PC-3 (cell line): Measurements from ENCODE around the gene PCK2.

Source experiments
- EZH2 ChIP-seq: fragments of 300-600 bp; sonication (generic); IDR thresholded peaks from one replicate; pipeline ENCODE4 v1.6.1; 2017; ENCODE audit warnings: antibody characterized with exemption, mild to moderate bottlenecking, low read length; ENCODE audit not compliant: unreplicated experiment
- TF ChIP-seq, protein P1 (sequence below): fragments of 300-600 bp; sonication (generic); conservative IDR thresholded peaks from 2 replicates; pipeline ENCODE4 v1.5.1; 2017; ENCODE audit warnings: antibody characterized with exemption, low read depth, mild to moderate bottlenecking, low read length

DNA sequence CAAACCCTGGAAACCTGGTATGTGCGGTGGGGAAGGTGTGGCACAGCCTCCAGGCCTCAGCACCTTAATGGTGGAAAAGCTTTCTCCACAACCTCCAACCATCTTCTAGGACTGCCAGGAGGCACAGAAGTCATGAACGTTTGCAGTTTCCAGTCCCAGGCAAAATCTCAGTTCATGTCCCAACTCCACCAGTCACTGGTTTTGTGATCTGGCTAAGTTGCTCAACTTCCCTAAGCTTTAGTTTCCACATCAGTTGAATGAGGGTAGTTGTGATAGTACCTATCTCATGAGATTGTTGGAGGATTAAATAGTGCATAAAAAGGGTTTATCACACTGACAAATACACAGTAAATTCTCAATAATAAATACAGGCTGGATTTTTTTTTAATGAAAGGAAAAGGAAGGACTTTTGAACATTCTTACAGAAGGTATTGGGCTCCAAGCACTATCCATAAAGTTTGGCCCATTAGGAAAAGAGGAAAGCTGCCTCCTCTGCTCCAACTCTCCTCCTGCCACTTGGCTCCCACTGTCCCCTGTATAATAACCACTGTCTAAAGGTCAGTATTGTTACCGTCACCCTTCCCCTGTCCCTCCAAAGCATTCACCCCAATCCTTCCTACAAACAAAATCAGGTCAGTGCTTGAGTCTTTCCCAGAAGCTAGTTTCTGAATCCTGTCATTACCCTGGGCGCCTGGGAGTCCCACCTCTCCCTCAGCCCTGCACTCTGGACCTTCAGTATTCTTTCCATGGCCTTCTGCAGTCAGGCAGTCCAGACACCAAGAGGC lies 6.3 kb downstream of the PCK2 start:
- TF ChIP-seq, protein P1, sequence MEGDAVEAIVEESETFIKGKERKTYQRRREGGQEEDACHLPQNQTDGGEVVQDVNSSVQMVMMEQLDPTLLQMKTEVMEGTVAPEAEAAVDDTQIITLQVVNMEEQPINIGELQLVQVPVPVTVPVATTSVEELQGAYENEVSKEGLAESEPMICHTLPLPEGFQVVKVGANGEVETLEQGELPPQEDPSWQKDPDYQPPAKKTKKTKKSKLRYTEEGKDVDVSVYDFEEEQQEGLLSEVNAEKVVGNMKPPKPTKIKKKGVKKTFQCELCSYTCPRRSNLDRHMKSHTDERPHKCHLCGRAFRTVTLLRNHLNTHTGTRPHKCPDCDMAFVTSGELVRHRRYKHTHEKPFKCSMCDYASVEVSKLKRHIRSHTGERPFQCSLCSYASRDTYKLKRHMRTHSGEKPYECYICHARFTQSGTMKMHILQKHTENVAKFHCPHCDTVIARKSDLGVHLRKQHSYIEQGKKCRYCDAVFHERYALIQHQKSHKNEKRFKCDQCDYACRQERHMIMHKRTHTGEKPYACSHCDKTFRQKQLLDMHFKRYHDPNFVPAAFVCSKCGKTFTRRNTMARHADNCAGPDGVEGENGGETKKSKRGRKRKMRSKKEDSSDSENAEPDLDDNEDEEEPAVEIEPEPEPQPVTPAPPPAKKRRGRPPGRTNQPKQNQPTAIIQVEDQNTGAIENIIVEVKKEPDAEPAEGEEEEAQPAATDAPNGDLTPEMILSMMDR = no peak
- TF ChIP-seq EZH2 = no peak
